Measurements from ENCODE around the gene PLIN5.

The PLIN5 gene

DNA sequence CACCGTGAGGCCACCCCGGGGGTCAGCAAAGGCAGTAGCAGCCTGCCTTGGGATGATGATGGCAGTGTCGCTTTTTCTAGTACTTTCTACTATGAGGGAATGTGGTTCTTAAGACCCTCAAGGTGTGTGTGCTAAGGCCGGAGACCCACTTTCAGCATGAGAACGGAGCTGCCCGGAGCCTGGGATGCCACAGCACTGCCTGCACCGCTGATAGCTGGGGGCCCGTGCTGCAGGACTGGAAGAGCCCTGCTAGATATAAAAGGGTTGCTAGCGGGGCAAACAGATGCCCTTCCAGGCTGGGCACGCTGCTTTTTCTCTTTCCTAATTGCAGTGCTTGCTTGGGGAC, 31.2 kb downstream of the PLIN5 start:
- DNase-seq: no peak

DNA sequence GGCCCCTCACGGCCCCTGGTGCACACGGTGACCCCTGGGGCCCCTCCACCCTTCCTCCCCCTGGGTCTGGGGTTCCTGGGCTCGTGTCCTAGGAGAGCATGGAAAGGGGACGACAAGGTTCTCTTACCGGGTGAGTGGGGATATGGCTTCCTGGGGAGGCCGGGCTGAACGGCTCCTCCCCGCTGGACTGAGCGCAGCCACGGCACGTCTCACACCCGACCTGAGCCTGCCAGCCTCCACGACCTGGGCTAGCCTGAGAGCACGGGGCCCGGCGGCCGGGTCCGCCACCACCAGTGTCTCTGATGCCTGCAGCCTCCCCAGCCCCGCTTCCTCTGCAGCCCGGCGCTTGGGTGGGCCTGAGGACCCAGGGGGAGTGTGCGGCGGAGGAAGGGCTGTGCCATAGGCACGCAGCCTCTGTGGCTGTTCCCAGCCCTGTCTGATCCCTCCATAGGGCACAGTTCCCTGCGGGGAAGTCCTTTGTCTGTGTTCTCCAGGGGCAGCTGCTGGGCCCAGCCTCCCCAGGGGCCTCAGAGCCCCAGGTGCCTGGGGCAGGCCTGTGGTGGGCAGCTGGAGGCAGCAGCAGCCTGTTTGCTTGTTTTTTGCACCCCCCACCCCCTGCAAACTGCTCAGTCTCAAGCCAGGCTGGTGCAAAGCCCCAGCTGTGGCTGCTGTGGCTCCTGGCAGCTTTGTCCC, 31.7 kb downstream of the PLIN5 start:
- no peak for DNase-seq

DNA sequence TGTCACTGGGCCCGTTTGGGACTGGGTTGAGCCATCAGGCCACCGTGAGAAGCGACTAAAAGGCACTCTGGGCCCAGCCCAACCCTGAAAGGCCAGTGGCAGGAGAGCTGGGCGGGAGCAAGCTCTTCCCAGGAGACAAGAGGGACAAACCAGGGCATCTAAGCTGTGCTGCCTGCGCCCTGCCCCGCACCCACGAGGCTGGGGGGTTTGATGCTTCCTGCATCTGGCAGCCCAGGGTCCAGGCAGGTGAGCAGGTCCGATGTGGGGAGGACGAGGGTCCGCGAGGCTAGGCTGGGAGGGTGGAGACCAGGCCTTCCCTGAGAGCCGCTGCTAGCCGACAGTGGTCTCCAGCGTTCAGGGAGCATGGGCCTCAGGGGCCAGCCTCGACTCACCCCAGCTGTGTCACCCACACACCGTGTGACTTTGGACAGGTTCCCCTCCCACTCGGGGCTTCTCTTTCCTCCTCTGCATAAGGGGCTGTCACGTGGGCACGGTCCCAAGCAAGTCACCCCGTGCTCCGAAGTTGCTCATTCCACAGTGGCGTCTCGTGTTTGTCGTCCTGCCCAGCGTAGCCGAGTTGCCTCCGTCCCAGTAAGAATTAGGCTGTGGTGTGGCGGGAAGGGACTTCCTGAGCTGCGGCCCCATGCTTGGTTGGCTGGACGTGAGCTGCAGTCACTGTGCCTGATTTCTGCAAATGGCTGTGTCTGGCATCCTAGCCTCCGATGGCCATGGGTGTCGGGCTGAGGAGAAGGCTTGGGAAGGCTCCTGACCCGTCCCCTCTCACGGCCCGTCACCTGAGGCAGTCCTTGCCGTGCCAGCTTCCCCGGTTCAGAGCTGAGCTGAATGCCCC, 32.5 kb downstream of the PLIN5 start:
- DNase-seq: no peak

DNA sequence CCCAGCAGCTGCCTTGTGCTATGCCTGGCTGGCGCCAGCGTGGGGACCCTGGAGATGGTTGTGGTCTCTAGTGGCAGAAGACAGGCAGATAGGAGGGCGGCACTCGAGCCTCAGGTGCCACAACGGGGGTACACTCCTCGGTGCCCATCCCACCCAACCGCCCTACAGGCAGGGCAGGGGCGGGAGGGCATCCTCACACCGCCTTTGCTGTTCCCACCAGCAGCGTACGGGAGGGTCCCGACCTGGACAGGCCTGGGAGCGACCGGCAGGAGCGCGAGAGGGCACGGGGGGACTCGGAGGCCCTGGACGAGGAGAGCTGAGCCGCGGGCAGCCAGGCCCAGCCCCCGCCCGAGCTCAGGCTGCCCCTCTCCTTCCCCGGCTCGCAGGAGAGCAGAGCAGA, 33.3 kb downstream of the PLIN5 start:
- DNase-seq: no peak

DNA sequence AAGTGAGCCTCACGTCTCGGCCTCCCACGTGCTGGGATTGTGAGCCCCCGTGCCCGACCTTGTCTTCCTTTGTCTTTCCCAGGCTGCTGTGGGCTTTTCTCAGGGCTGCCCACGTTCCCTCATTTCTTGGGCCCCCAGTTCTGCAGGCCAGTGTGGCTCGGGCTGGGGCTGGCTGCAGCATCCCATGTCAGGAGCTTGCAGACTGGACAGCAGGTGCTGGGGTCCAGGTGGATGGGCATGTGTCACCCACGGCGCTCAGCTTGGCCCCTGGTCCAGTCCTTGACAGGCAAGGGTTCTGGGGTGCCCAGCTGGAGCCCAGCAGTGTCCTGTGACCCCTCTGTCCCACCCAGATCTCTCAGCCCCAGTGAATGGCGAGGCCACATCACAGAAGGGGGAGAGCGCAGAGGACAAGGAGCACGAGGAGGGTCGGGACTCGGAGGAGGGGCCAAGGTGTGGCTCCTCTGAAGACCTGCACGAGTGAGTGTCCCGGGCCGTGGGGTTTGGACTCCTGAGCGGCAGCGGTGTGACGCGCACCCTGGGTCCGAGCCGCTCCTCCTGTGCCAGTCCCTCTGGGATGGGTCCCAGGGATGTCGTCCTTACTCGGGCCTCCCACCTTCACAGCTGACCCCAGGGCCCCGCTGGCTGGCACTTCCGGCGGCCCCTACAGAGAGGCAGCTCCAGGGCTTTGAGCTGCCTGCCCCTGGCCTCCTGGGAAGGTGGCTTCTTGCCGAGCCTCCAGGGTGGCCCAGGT, 34.0 kb downstream of the PLIN5 start:
- DNase-seq: no peak

DNA sequence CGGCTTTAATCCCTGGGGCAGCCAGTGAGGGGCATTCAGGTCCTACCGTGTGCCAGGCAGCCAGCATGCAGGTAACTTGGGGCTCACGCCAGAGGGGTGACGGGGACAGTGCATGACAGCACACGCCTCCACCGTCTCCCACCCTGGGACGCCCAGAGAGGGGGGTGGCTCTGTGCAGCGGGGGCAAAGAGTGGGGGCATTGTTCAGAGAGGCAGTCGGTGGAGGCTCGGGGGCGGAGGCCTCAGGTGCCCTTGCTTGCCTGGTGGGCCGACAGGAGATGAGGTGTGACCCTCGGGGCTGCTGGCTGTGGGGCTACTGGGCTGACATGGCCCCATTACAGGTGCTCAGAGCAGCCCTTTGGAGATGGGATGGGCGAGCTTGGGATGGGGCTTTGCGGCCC, 35.2 kb downstream of the PLIN5 start:
- DNase-seq: no peak

DNA sequence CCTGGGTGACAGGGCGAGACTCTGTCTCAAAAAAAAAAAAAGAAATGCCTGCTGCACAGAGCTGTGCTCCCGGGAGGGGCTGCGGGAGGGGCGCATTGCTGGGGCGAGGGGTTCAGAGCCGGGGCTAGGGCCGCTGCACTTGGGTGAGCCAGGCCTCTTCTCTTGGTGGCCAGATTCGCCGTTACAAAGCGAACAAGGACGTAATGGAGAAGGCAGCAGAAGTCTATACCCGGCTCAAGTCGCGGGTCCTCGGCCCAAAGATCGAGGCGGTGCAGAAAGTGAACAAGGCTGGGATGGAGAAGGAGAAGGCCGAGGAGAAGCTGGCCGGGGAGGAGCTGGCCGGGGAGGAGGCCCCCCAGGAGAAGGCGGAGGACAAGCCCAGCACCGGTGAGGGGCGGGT, 35.7 kb downstream of the PLIN5 start:
- DNase-seq: no peak

DNA sequence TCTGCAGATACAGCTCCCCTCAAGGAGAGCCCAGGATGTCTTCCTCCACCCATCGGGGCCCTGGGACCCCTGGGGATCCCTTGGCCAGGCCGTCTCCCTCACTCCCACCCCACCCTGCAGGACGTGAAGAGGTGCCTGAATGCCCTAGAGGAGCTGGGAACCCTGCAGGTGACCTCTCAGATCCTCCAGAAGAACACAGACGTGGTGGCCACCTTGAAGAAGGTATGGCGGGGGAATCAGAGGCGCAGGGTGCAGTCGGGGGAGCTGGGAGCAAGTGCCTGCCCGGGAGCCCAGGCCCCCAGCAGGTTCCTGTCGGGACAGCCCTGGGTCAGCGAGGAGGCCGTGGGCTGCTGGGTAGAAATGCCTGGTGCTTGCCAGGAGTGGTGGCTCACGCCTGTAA, 36.3 kb downstream of the PLIN5 start:
- no peak for DNase-seq

DNA sequence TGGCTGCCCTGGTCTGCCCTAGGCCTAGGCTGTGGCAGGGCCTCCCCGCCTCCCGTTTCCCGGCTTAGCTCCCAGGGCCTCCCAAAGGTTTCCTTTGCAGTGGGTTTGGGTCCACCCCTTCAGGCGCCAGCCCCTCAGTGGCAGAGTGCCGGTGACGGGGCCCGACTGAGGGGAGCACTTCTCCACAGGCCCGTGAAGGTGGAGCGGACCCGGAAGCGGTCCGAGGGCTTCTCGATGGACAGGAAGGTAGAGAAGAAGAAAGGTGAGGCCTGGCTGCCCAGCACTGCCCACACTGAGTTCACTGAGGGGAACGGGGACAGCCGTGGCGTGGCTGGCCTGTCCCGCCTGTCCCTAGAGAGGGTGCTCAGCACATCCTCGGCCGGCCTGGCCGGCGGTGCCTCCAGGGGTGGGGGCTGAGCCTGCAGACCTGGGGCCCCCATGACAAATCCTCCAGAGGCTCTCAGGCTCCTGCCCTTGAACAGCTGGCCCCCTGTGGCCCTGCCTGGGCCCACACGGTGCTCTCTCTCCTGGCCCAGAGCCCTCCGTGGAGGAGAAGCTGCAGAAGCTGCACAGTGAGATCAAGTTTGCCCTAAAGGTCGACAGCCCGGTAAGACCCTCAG, 37.1 kb downstream of the PLIN5 start:
- no peak for DNase-seq

DNA sequence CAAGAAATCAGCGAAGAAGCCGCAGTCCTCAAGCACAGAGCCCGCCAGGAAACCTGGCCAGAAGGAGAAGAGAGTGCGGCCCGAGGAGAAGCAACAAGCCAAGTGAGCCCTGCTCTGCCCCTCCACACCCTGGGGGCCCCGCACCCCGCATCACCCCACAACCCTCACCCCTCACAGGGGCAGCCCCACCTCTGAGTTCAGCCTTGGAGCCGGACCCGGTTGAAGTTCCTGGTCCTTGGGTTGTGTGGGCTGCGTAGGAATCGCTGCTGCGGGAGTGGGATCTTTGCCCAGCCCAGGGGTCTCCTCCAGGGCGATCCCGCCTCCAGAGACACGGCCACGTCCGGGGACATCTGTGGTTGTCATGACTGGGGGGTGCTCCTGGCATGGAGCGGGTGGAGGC, 38.7 kb downstream of the PLIN5 start:
- DNase-seq: no peak

DNA sequence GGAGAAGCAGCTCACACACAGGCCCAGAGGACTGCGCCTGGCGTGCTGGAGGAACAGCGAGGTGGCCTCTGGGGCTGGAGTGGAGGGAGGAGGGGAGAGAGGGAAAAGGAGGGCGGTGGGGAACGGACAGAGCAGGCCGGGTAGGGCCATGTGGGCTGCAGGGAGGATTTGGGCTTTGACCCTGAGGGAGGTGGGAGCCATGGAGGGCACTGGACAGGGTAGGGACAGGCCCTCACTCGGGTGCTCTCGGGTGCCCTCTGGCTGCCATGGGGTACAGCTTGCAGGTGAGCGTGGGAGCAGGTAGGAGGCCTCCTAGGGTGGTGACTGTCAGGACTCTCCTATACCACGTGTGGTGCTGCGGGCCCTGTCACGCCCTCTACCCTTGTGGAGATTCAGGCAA, 39.6 kb downstream of the PLIN5 start:
- no peak for DNase-seq

DNA sequence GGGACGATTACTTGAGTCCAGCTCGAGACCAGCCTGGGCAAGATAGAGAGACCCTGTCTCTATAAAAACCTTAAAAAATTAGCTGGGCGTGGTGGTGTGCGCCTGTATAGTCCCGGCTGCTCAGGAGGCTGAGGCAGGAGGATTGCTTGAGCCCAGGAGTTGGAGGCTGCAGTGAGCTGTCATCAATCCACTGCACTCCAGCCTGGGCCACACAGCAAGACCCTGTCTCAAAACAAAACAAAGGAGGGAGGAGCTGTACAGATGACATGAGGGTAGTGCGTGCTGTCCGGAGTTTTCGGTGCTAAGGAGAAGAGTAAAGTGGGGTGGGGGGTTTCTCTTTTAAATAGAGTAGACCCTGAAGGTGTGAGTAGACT, 40.3 kb downstream of the PLIN5 start:
- DNase-seq: no peak

DNA sequence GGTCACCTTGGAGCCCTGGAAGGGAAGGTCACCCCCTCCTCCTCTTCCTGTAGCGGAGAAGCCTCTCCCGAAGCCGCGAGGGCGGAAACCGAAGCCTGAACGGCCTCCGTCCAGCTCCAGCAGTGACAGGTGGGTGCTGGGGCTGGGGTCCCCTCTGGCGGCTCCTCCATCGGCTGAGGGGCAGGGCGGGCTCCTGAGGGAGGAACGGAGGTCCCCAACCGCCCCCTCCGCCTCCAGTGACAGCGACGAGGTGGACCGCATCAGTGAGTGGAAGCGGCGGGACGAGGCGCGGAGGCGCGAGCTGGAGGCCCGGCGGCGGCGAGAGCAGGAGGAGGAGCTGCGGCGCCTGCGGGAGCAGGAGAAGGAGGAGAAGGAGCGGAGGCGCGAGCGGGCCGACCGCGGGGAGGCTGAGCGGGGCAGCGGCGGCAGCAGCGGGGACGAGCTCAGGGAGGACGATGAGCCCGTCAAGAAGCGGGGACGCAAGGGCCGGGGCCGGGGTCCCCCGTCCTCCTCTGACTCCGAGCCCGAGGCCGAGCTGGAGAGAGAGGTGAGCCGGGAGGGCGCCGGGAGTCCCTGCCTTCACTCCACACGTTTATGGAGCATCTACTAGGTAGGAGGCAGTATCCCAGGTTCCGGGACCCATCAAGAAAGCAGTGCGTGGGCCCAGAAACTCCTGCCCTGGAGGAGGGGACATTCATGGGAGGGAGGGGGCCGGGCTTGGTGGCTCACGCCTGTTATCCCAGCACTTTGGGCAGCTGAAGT, 40.9 kb downstream of the PLIN5 start:
- no peak for DNase-seq

DNA sequence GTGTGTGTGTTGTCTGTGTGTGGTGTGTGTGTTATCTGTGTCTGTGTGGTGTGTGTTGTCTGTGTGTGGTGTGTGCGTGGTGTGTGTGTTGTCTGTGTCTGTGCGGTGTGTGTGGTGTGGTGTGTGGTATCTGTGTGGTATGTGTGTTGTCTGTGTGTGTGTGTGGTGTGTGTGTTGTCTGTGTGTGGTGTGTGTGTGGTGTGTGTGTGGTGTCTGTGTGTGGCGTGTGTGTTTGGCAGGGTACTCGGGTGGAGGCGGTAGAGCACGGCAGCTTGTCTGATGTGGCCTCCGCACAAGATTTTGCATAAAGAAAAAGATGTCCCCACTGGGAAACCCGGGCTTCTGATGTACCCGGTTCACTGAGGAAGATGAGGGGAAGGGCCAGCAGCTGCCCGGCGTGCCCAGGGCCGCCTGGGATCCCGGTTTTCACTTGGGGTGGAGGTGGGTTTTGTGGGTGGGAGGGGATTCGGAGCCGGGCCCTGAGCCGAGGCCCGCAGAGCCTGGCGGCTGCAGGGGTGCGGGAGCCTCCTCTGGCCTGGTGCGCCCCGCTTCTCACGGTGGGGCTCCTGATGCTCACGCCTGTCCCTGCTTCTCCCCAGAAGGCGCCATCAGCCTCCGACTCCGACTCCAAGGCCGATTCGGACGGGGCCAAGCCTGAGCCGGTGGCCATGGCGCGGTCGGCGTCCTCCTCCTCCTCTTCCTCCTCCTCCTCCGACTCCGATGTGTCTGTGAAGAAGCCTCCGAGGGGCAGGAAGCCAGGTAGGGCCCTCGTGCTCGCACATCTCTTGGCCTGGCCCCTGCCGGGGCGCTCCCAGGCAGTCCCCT, 41.7 kb downstream of the PLIN5 start:
- DNase-seq: no peak

DNA sequence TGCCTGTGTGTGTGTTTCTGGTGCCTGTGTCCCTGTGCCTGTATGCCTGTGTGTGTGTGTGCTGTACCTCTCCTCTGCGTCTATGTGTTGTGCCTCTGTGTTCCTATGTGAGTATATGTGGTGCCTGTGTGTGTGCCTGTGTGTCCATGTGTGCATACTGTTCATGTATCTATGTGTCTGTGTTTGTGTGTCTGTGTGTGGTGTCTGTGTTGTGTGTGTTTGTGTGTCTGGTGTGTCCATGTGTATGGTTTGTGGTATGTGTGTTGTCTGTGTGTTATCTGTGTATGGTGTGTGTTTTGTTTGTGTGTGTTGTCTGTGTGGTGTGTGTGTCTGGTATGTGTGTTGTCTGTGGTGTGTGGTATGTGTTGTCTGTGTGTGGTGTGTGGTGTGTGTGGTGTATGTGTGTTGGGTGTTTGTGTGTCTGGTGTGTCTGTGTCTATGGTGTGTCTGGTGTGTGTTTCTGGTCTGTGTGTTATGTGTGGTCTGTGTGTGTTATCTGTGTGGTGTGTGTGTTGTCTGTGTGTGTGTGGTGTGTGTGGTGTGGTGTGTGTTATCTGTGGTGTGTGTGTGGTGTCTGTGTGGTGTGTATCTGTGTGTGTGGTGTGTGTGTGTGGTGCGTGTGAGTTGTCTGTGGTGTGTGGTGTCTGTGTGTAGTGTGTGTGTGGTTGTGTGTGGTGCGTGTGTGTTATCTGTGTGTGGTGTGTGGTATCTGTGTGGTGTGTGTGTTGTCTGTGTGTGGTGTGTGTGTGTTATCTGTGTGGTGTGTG, 42.5 kb downstream of the PLIN5 start:
- no peak for DNase-seq

DNA sequence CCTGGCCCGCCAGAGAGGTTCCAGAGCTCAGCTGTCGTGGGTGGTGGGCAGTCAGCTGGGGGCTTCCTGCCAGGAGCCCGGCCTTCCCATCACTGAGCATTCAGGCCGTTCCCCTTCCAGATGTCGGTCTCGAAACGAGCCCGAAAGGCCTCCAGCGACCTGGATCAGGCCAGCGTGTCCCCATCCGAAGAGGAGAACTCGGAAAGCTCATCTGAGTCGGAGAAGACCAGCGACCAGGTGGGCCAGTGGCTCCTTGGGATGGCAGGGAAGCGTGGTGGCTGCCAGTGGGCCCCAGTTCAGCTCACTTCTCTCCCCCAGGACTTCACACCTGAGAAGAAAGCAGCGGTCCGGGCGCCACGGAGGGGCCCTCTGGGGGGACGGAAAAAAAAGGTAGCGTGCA, 43.6 kb downstream of the PLIN5 start:
- no peak for DNase-seq

DNA sequence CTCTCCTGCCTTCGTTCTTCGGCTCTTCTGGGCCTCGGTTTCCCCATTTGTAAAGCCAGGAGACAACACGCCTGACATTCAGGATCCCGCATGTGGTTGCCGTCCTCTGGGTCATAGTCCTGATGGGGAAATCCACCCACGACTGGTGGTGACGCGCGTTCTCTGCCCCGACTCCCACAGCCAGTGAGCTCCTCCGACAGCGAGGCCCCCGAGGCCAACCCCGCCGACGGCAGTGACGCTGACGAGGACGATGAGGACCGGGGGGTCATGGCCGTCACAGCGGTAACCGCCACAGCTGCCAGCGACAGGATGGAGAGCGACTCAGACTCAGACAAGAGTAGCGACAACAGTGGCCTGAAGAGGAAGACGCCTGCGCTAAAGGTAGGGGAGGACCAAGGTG, 46.5 kb downstream of the PLIN5 start:
- no peak for DNase-seq

DNA sequence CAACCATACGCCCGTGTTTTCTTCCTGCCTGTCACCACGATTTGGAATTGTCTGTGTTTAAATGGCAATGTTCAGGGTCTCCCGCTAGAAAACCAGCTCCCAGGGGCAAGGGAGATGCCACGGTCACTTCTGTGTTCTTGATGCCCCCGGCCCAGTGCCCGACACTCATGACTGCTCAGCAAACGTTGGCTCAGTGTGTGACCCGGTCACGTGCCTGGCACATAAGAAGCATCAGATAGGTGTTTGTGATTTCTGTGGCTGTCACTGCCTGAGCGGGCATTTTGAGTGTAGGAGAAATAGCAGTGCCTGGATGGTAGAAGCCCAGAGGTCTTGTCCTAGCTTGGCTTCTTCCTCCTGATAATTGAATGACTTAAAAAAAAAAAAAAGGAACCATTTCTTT, 47.5 kb downstream of the PLIN5 start:
- DNase-seq: no peak

DNA sequence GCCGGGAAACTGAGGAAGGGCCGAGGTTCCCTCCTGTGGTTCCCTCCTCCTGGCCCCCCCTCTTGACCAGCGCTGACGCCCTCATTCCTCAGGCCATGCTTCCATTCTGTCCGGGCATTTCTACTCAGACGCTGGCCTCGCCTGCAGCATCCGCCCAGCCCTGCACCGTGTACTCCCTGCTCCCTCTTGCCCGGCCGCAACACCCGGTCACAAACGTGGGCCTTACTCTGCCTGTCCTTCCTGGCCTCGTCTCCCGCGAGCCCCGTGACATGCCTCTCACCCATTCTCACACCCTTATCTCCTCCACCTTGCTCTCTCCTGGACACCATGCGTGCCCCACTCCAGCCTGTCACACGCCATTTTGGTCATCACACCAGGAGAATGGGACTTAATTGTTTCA, 51.6 kb downstream of the PLIN5 start:
- no peak for DNase-seq

DNA sequence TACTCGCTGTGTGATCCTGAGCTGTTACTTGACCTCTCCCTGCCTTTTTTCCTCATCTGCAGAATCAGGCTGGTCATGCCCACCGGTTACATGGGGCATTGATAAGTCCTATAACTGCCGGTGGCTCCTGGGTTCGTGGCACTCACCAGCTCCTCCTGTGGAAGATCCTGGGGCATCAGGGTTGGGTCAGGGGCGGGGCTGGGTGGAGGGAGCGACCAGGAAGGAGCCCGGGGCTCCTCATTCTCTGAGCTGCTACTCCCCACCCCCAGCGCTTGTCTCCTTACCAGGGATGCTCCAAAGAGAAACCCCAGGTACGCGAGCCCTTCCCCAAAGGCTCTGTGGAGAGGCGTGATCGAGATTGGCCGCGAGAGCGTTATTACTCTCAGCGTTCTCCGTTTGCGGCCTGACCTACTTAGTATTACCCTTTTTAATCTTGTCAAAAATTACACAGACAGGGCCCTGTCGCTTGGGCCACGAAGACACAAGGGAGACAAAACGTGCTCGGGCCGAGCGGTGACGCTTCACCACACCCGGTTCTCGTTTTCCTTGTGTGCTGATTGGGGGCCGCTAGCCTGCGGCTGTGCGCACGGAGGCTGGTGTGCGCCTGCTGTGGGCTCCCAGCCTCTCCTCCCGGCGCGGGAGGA, 52.2 kb downstream of the PLIN5 start:
- DNase-seq: no peak
